ENCODE measurements around the gene IGFBP2.

IGFBP2 gene

GRCh38 chr2:216637472-216637871 is 4.3 kb downstream of the IGFBP2 start:
- DNase-seq (ENCODE audit: low spot score): no peak

- no peak for DNase-seq (ENCODE audit: low spot score)
Measured at GRCh38 chr2:216643986-216644659, 10.9 kb downstream of the IGFBP2 start.

- no peak for DNase-seq (ENCODE audit: low spot score)
Measured at GRCh38 chr2:216644842-216645635, 11.8 kb downstream of the IGFBP2 start.

- no peak for DNase-seq (ENCODE audit: low spot score)
Measured at GRCh38 chr2:216645636-216645950, 12.4 kb downstream of the IGFBP2 start.

GRCh38 chr2:216646116-216646515 is 12.9 kb downstream of the IGFBP2 start:
- no peak for DNase-seq (ENCODE audit: low spot score)

GRCh38 chr2:216648105-216648504 is 14.9 kb downstream of the IGFBP2 start:
- no peak for DNase-seq (ENCODE audit: low spot score)

GRCh38 chr2:216649574-216649973 is 16.4 kb downstream of the IGFBP2 start:
- DNase-seq (ENCODE audit: low spot score): no peak

GRCh38 chr2:216650626-216651257 is 17.5 kb downstream of the IGFBP2 start:
- DNase-seq (ENCODE audit: low spot score): no peak

GRCh38 chr2:216651351-216651881 is 18.2 kb downstream of the IGFBP2 start:
- DNase-seq (ENCODE audit: low spot score): no peak

GRCh38 chr2:216652566-216652965 is 19.3 kb downstream of the IGFBP2 start:
- no peak for DNase-seq (ENCODE audit: low spot score)

GRCh38 chr2:216653093-216653799 is 20.0 kb downstream of the IGFBP2 start:
- DNase-seq (ENCODE audit: low spot score): no peak

GRCh38 chr2:216653931-216654365 is 20.7 kb downstream of the IGFBP2 start:
- no peak for DNase-seq (ENCODE audit: low spot score)

GRCh38 chr2:216654528-216655052 is 21.4 kb downstream of the IGFBP2 start:
- DNase-seq (ENCODE audit: low spot score): no peak

- DNase-seq (ENCODE audit: low spot score): no peak
Measured at GRCh38 chr2:216657086-216657855, 24.1 kb downstream of the IGFBP2 start.

- DNase-seq (ENCODE audit: low spot score): no peak
Measured at GRCh38 chr2:216657980-216658379, 24.8 kb downstream of the IGFBP2 start.

- no peak for DNase-seq (ENCODE audit: low spot score)
Measured at GRCh38 chr2:216658757-216659156, 25.5 kb downstream of the IGFBP2 start.

- no peak for DNase-seq (ENCODE audit: low spot score)
Measured at GRCh38 chr2:216659276-216659675, 26.1 kb downstream of the IGFBP2 start.

- DNase-seq (ENCODE audit: low spot score): no peak
Measured at GRCh38 chr2:216660496-216660895, 27.3 kb downstream of the IGFBP2 start.

GRCh38 chr2:216661051-216661450 is 27.8 kb downstream of the IGFBP2 start:
- DNase-seq (ENCODE audit: low spot score): no peak

- DNase-seq (ENCODE audit: low spot score): no peak
Measured at GRCh38 chr2:216661639-216662375, 28.6 kb downstream of the IGFBP2 start.

GRCh38 chr2:216663106-216663505 is 29.9 kb downstream of the IGFBP2 start:
- DNase-seq (ENCODE audit: low spot score): no peak

Data from Ammon's horn (tissue), 1 donor.